Neural progenitor cell (in vitro differentiated cells): Measurements from ENCODE around the gene CHGA. TPM values are rescaled to one million over a fixed set of nuclear protein-coding genes. Genes with fewer than 3 reads are reported as not detected.
A peak's percentile ranks its signal among the peaks of the same experiment; 100 is the strongest.

ENCODE experiments used
- DNase-seq: peaks from one replicate; pipeline ENCODE4 v3.0.0-alpha.2; 2016; ENCODE audit warnings: low spot score
- H2AFZ ChIP-seq: fragments of 200-600 bp; sonication (generic); replicated peaks from 2 replicates; pipeline ENCODE4 v1.6.1; 2016; ENCODE audit warnings: antibody characterized with exemption
- H3F3A ChIP-seq: fragments of 200-600 bp; sonication (generic); 2 replicates; pipeline ENCODE4 v1.6.1; 2016; ENCODE audit warnings: antibody characterized with exemption, low read depth
- H3K27ac ChIP-seq: fragments of 200-600 bp; sonication (generic); 2 replicates; pipeline ENCODE4 v1.5.1; 2016; ENCODE audit warnings: mild to moderate bottlenecking
- H3K27me3 ChIP-seq: fragments of 200-600 bp; sonication (generic); 2 replicates; pipeline ENCODE4 v1.6.1; 2016; ENCODE audit warnings: mild to moderate bottlenecking, moderate library complexity
- H3K36me3 ChIP-seq: fragments of 200-600 bp; sonication (generic); 2 replicates; pipeline ENCODE4 v1.5.1; 2016
- H3K4me1 ChIP-seq: fragments of 200-600 bp; sonication (generic); 2 replicates; pipeline ENCODE4 v1.6.1; 2016; ENCODE audit warnings: mixed run types
- H3K4me2 ChIP-seq: fragments of 200-600 bp; sonication (generic); 2 replicates; pipeline ENCODE4 v1.6.1; 2016
- H3K4me3 ChIP-seq: fragments of 200-600 bp; sonication (generic); 2 replicates; pipeline ENCODE4 v1.5.1; 2016
- H3K79me2 ChIP-seq: fragments of 200-600 bp; sonication (generic); 2 replicates; pipeline ENCODE4 v1.6.1; 2016; ENCODE audit warnings: low read depth
- H3K9ac ChIP-seq: fragments of 200-600 bp; sonication (generic); 2 replicates; pipeline ENCODE4 v1.6.1; 2016
- H3K9me3 ChIP-seq: fragments of 200-600 bp; sonication (generic); 2 replicates; pipeline ENCODE4 v1.5.1; 2016; ENCODE audit warnings: low read depth
- H4K20me1 ChIP-seq: fragments of 200-600 bp; sonication (generic); 2 replicates; pipeline ENCODE4 v1.6.1; 2016; ENCODE audit warnings: low read depth
- H3K27ac Mint-ChIP-seq: 3 replicates; pipeline ENCODE4 v1.8.0; 2021; ENCODE audit warnings: mixed read lengths
- H3K27me3 Mint-ChIP-seq: 2 replicates; pipeline ENCODE4 v1.8.0; 2022; ENCODE audit warnings: low read depth, mild to moderate bottlenecking, inconsistent platforms, moderate library complexity, mixed read lengths; ENCODE audit not compliant: insufficient read depth
- H3K36me3 Mint-ChIP-seq: 3 replicates; pipeline ENCODE4 v1.8.0; 2021; ENCODE audit warnings: mixed read lengths
- H3K4me1 Mint-ChIP-seq: 3 replicates; pipeline ENCODE4 v1.8.0; 2021; ENCODE audit warnings: mixed read lengths
- H3K4me3 Mint-ChIP-seq: 3 replicates; pipeline ENCODE4 v1.8.0; 2021; ENCODE audit warnings: mild to moderate bottlenecking, moderate library complexity, mixed read lengths
- H3K9me3 Mint-ChIP-seq: 3 replicates; pipeline ENCODE4 v1.8.0; 2020; ENCODE audit warnings: mixed read lengths
- EZH2 ChIP-seq: fragments of 200-600 bp; sonication (generic); IDR thresholded peaks from 2 replicates; pipeline ENCODE4 v1.6.1; 2017; ENCODE audit warnings: antibody characterized with exemption, mild to moderate bottlenecking, moderate library complexity
- EZH2phosphoT487 ChIP-seq: fragments of 200-600 bp; sonication (generic); IDR thresholded peaks from 2 replicates; pipeline ENCODE4 v1.6.1; 2017; ENCODE audit warnings: antibody characterized with exemption
- total RNA-seq: library from RNA; depleted of rRNA; stranded (reverse); fragments of >200 nt; gene quantifications from 2 replicates; pipeline ENCODE4 v1.2.3, GENCODE V29; 2015; ENCODE audit warnings: low replicate concordance
- TF ChIP-seq, protein P1 (sequence below): fragments of 200-600 bp; sonication (generic); IDR thresholded peaks from 2 replicates; pipeline ENCODE4 v1.5.1; 2017; ENCODE audit warnings: antibody characterized with exemption, mild to moderate bottlenecking

Gene CHGA
- total RNA-seq, 1 donor from 2014 or later = not detected

DNA sequence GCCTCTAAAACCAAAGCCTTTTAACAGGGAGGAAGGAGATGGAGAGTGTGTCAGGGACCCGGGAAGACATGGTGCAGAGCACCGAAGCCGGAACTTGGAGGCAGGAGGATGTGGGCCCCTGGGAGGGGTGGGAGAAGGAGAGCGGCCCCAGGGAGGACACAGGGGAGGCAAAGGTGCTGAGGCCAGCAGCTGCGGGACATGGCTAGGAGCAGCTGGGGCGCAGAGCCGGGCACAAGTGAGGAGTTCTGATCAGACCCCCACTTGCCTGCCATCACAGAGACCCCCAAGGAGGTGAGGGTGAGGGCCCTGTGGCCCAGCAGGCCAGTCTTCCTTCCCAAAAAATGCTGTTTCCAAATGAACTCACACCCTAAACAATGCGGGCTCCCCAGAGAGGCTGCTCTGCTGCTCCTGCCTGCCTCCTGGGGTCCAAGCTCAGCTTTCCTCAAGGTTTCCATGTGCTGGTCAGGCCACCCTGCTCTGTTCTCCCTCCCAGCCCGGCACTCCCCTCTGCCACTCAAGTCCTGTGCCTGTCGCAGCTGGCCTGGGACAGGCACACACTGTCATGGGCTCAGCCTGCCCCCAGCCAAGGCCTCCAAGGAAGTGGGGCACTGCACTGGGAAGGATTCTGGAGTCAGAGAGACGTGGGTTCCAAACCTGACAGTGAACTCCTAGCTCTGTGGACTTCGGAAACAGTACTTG lies 24.0 kb downstream of the CHGA start:
- Histone ChIP-seq H3K4me1 (no peaks in the 10 kb centered on the region), H3K79me2 (no peaks in the 10 kb centered on the region), H3K4me3 (no peak overlapping the region), H3K36me3 (no peaks in the 10 kb centered on the region), H3K4me2 (no peak overlapping the region), H3K9me3 (no peaks in the 10 kb centered on the region), H4K20me1 (no peaks in the 10 kb centered on the region), H2AFZ (no peak overlapping the region), H3K27ac (no peak overlapping the region), H3F3A (no peaks in the 10 kb centered on the region), H3K27me3 (no peaks in the 10 kb centered on the region), H3K9ac (peak overlapping the region; percentile 27)
- TF ChIP-seq EZH2 = no peak
- TF ChIP-seq EZH2phosphoT487 = no peak
- TF ChIP-seq, protein P1, sequence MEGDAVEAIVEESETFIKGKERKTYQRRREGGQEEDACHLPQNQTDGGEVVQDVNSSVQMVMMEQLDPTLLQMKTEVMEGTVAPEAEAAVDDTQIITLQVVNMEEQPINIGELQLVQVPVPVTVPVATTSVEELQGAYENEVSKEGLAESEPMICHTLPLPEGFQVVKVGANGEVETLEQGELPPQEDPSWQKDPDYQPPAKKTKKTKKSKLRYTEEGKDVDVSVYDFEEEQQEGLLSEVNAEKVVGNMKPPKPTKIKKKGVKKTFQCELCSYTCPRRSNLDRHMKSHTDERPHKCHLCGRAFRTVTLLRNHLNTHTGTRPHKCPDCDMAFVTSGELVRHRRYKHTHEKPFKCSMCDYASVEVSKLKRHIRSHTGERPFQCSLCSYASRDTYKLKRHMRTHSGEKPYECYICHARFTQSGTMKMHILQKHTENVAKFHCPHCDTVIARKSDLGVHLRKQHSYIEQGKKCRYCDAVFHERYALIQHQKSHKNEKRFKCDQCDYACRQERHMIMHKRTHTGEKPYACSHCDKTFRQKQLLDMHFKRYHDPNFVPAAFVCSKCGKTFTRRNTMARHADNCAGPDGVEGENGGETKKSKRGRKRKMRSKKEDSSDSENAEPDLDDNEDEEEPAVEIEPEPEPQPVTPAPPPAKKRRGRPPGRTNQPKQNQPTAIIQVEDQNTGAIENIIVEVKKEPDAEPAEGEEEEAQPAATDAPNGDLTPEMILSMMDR = no peak
- Mint-ChIP-seq H3K27me3 (peaks cover 6% of the 10 kb centered on the region), H3K4me3 (no peak overlapping the region), H3K9me3 (no peaks in the 10 kb centered on the region), H3K36me3 (peaks cover 2% of the 10 kb centered on the region), H3K27ac (no peak overlapping the region), H3K4me1 (no peaks in the 10 kb centered on the region)
- DNase-seq = no peak

DNA sequence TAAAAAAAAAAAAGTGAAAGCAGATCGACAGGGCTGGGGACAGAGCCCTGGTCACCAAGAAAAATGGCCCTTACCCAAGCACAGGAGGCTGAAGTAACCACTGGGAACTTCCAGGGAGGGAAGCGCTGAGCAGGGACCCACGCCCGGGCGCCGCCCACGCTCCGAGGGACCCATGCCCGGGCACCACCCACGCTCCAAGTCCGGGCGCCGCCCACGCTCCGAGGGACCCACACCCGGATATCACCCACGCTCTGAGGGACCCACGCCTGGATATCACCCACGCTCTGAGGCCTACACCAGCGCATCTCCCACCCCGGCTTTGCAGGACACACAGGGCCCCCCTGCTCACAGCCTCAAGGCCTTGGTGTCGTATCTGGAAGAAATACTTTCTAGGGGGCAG lies 25.7 kb downstream of the CHGA start:
- Mint-ChIP-seq H3K27ac (no peak overlapping the region), H3K4me1 (no peaks in the 10 kb centered on the region), H3K36me3 (peaks cover 2% of the 10 kb centered on the region), H3K9me3 (no peaks in the 10 kb centered on the region), H3K4me3 (no peak overlapping the region), H3K27me3 (peaks cover 9% of the 10 kb centered on the region)
- Histone ChIP-seq H3K36me3 (no peaks in the 10 kb centered on the region), H3K79me2 (no peaks in the 10 kb centered on the region), H3K27me3 (no peaks in the 10 kb centered on the region), H3K9ac (no peak overlapping the region), H4K20me1 (no peaks in the 10 kb centered on the region), H3K4me2 (no peak overlapping the region), H3K9me3 (no peaks in the 10 kb centered on the region), H3K27ac (no peak overlapping the region), H3F3A (no peaks in the 10 kb centered on the region), H3K4me1 (no peaks in the 10 kb centered on the region), H3K4me3 (no peak overlapping the region), H2AFZ (no peak overlapping the region)
- TF ChIP-seq EZH2phosphoT487 (no peak), EZH2 (no peak)
- TF ChIP-seq, protein P1 = no peak
- DNase-seq = no peak

DNA sequence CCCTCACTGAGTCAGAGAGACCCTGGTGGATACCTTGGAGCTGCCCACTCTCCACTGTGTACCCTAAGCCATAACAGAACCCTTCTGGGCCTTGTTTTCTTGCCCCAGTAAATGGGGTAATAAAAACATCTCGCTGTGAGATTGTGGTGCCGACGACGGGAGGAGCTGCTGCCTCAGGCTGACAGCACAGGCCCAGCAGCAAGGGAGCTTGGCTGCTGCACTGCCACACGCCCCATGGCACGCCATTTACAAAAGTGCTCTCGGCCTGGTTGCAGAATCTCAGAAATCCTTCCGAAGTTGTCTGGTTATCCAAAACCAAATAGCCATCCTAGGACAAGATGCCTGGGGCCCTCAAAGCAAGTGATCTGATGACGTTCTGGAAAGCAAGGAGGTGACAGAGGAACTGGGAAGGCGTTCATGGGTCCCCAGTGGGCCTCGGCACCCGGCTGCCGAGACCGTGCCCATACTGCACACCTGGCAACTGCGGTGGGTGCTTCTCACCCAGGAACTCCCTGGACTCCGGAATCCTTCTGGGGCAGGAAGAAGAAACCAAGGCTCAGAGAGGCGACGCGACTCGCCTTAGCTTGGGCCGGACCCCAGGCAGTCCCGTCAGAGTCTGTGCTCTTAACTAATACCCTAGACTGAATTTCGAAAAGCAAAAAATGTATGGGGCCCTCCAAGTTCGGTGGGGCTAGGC lies 26.7 kb downstream of the CHGA start:
- DNase-seq = no peak
- Mint-ChIP-seq H3K27me3 (peaks cover 9% of the 10 kb centered on the region), H3K9me3 (no peaks in the 10 kb centered on the region), H3K27ac (no peak overlapping the region), H3K4me1 (no peaks in the 10 kb centered on the region), H3K36me3 (peaks cover 2% of the 10 kb centered on the region), H3K4me3 (no peak overlapping the region)
- Histone ChIP-seq H3K36me3 (no peaks in the 10 kb centered on the region), H3K9me3 (no peaks in the 10 kb centered on the region), H4K20me1 (no peaks in the 10 kb centered on the region), H3K79me2 (no peaks in the 10 kb centered on the region), H3K4me2 (no peak overlapping the region), H3K27ac (no peak overlapping the region), H2AFZ (no peak overlapping the region), H3F3A (no peaks in the 10 kb centered on the region), H3K9ac (no peak overlapping the region), H3K4me1 (no peaks in the 10 kb centered on the region), H3K27me3 (no peaks in the 10 kb centered on the region), H3K4me3 (no peak overlapping the region)
- TF ChIP-seq EZH2 (no peak), EZH2phosphoT487 (no peak)
- TF ChIP-seq, protein P1 = no peak
